Smooth muscle cell (in vitro differentiated cells): Measurements from ENCODE around the gene GLG1. TPM values are rescaled to one million over a fixed set of nuclear protein-coding genes. Genes with fewer than 3 reads are reported as not detected.
"Not testable (repeated sequence)": the region's sequence is repeated elsewhere in the genome, so short reads cannot be mapped to it uniquely, and the experiment has no call there.

Source experiments
- DNase-seq: peaks from one replicate; lab custom pipeline; 2025; ENCODE audit not compliant: unreplicated experiment; lab: John Stamatoyannopoulos, UW
- H2AFZ ChIP-seq: fragments of 200-600 bp; sonication (generic); 2 replicates; pipeline ENCODE4 v1.6.0; 2016; ENCODE audit warnings: antibody characterized with exemption, low read depth, mild to moderate bottlenecking
- H3F3A ChIP-seq: fragments of 200-600 bp; sonication (generic); 2 replicates; pipeline ENCODE4 v1.6.0; 2017; ENCODE audit warnings: antibody characterized with exemption, low read depth
- H3K27ac ChIP-seq: fragments of 200-600 bp; sonication (generic); 2 replicates; pipeline ENCODE4 v1.5.1; 2016; ENCODE audit warnings: low read depth, mild to moderate bottlenecking
- H3K27me3 ChIP-seq: fragments of 200-600 bp; sonication (generic); 2 replicates; pipeline ENCODE4 v1.6.1; 2016; ENCODE audit warnings: low read depth, mild to moderate bottlenecking
- H3K36me3 ChIP-seq: fragments of 200-600 bp; sonication (generic); 2 replicates; pipeline ENCODE4 v1.5.1; 2016; ENCODE audit warnings: low read depth
- H3K4me1 ChIP-seq: fragments of 200-600 bp; sonication (generic); 2 replicates; pipeline ENCODE4 v1.5.1; 2016; ENCODE audit warnings: low read depth
- H3K4me2 ChIP-seq: fragments of 200-600 bp; sonication (generic); 2 replicates; pipeline ENCODE4 v1.6.0; 2016; ENCODE audit warnings: mild to moderate bottlenecking
- H3K4me3 ChIP-seq: fragments of 200-600 bp; sonication (generic); 2 replicates; pipeline ENCODE4 v1.5.1; 2016; ENCODE audit warnings: mild to moderate bottlenecking
- H3K79me2 ChIP-seq: fragments of 200-600 bp; sonication (generic); 2 replicates; pipeline ENCODE4 v1.6.0; 2016; ENCODE audit warnings: low read depth, mild to moderate bottlenecking
- H3K9ac ChIP-seq: fragments of 200-600 bp; sonication (generic); 2 replicates; pipeline ENCODE4 v1.6.0; 2016; ENCODE audit warnings: low read depth
- H3K9me3 ChIP-seq: fragments of 200-600 bp; sonication (generic); replicated peaks from 2 replicates; pipeline ENCODE4 v1.5.1; 2016; ENCODE audit warnings: low read depth
- H4K20me1 ChIP-seq: fragments of 200-600 bp; sonication (generic); 2 replicates; pipeline ENCODE4 v1.6.0; 2016; ENCODE audit warnings: low read depth
- whole genome bisulfite sequencing: methylation state at CpG from one replicate; pipeline ENCODE4 v1.1.7; 2016; ENCODE audit warnings: low lambda C conversion rate; 5-methylcytosine and 5-hydroxymethylcytosine counted together
- polyA plus RNA-seq: library from polyadenylated mRNA; unstranded; fragments of >200 nt; fragmentation: Nextera tagmentation; extraction: Ambion mirVana; gene quantifications from 2 replicates; pipeline ENCODE4 v1.2.1, GENCODE V29; 2016
- total RNA-seq: library from RNA; depleted of rRNA; stranded (reverse); fragments of >200 nt; gene quantifications from 2 replicates; pipeline ENCODE4 v1.2.3, GENCODE V29; 2014

GLG1 gene
- total and polyA plus RNA-seq, 2 experiments from 2014 or later, result 131 to 140 TPM

DNA sequence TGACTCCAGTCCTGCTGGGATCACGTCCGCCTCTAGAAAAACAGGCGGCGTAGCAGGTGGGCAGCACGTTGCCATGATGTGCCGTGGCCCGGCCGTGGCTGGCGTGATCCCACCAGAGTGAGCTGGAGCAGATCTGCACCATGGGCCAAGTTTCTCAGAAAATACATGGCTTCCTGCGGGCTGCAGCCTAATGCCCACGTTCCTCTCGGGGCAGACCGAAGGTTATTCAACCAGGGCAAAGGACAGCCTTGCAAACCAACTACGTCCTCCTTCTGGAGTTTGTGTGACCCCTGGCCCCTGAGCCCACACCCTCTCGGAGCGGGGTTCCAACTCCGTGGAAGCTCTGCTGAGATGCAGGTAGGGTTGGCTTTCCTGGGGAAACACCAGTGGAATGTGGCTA lies 184.8 kb downstream of the GLG1 start:
- H2AFZ ChIP-seq, H3K4me1 ChIP-seq, H3K79me2 ChIP-seq, H3K9me3 ChIP-seq, H3K4me3 ChIP-seq, H4K20me1 ChIP-seq, H3K9ac ChIP-seq, H3F3A ChIP-seq, H3K27ac ChIP-seq, DNase-seq, H3K27me3 ChIP-seq, H3K36me3 ChIP-seq, H3K4me2 ChIP-seq: not testable (repeated sequence)
- 98% methylated on average over 8 of the region's 17 CpGs for WGBS

GRCh38 chr16:74421482-74421785 lies 185.5 kb downstream of the GLG1 start:
- not testable (repeated sequence) for H3K27me3 ChIP-seq, H3F3A ChIP-seq, H3K27ac ChIP-seq, H3K9me3 ChIP-seq, H2AFZ ChIP-seq, H3K79me2 ChIP-seq, H3K36me3 ChIP-seq, H3K4me2 ChIP-seq, DNase-seq, H3K4me1 ChIP-seq, H3K4me3 ChIP-seq, H3K9ac ChIP-seq, H4K20me1 ChIP-seq
- WGBS, result 88% methylated on average over 7 of the region's 16 CpGs

DNA sequence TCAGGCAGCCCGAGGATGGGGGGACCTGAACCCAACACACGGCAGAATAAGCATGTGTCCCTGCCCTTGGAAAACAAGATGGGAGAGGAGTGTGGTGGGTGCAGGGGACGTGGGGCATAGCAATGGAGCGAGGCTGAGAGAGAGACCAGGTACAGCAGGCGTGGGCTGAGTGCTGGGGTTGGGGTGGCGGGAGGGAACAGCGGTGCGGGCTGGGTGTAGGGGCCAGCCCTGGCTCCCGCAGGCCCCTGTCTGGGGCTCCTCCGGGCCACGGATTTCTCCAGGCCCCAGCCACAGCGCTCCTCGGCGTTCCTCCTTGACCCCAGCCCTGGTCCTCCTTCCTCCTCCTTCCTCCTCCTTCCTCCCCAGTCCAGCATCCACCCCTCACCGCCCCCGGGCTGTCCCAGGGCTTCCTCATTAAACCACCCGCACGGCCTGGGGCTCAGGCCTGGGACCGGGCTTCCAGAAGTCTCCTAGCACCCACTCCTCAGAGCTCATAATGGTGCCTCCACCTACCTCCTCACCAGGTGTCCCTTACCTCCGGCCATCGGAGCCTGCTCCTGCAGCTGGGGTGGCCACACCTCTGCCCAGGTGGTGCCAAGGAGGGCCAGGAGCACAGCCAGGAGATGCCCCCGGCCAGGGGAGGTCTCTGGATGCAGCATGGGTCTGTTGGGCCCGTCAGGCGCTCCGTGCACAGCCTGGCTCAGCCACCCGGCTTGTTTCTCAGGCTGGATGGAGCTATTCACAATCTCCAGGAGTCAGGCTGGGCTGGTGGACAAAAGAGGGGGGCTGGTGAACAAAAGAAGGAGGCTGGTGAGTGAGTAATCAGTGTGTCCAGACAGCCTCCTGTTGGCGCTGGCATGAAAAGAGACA lies 186.1 kb downstream of the GLG1 start, which contains the start of gene CLEC18B:
TSS of gene CLEC18B (minus strand) at position 867 of the 870 bp plus-strand sequence. CDS start at position 659, 208 bp downstream.
- H3K9me3 ChIP-seq, H3K4me1 ChIP-seq, H3F3A ChIP-seq, H3K4me2 ChIP-seq, DNase-seq, H3K79me2 ChIP-seq, H3K27ac ChIP-seq, H3K36me3 ChIP-seq, H3K4me3 ChIP-seq, H3K27me3 ChIP-seq, H3K9ac ChIP-seq, H4K20me1 ChIP-seq, H2AFZ ChIP-seq: not testable (repeated sequence)
- 79% methylated on average over 7 of the region's 27 CpGs for WGBS

DNA sequence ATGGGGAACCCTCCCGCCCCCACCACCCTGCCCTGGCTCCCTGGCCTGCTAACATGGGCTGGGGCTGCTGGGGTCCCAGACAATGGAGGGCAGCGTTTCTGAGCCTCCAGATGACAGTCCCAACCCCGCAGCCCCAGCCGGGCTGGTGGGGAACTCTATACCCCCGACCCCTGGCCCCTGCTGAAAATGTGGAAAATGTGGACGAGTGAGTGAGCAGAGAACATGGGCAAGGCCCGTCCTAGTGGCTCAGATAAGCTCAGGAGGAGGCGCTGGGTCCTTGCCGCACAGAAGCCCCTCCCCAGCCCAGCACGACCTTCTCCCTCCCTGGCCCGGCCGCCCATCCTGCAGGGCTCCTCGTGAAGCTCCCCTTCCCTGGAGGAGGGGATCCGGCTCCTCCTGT lies 187.1 kb downstream of the GLG1 start:
- DNase-seq, H3K9me3 ChIP-seq, H3F3A ChIP-seq, H3K4me2 ChIP-seq, H3K4me1 ChIP-seq, H3K4me3 ChIP-seq, H3K9ac ChIP-seq, H3K79me2 ChIP-seq, H3K27me3 ChIP-seq, H3K36me3 ChIP-seq, H3K27ac ChIP-seq, H2AFZ ChIP-seq, H4K20me1 ChIP-seq: not testable (repeated sequence)
- WGBS, result 57% methylated on average over 5 of the region's 14 CpGs

DNA sequence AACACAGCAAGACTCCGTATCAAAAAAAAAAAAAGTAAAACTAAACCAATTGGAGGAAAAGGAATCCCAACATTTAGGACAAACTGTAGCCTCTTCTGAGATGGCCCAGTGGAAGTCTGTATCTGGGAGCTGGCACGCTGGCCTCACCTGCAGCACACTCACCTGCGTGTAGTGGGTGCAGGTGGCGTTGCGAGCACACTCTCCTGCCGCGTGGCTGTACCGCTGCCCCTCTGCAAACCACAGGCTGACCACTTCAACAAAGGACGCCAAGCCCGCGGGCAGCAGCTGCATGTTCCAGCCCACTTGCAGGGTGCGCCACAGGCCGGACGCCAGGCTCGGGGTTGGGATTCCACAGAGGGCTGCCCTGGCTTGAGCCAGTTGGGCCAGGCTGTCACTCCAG lies 189.0 kb downstream of the GLG1 start:
- H3K36me3 ChIP-seq, H2AFZ ChIP-seq, H3K4me2 ChIP-seq, H3K9me3 ChIP-seq, H3F3A ChIP-seq, H3K79me2 ChIP-seq, H3K4me3 ChIP-seq, H3K27me3 ChIP-seq, H3K4me1 ChIP-seq, DNase-seq, H3K9ac ChIP-seq, H3K27ac ChIP-seq, H4K20me1 ChIP-seq: not testable (repeated sequence)
- WGBS, result 93% methylated on average over 8 of the region's 15 CpGs

DNA sequence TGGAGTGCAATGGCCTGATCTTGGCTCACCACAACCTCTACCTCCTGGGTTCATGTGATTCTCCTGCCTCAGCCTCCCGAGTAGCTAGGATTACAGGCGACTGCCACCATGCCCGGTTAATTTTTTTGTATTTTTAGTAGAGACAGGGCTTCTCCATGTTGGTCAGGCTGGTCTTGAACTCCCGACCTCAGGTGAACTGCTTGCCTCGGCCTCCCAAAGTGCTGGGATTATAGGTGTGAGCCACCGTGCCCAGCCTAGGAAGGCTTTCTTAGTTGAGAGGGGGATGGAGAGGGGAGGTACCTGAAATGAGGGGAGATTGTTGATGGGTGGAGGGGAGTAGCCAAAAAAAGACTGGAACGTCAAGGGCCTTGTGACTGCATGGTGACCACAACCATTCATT lies 193.0 kb downstream of the GLG1 start:
- H3K9ac ChIP-seq, H3K36me3 ChIP-seq, H3K4me1 ChIP-seq, H4K20me1 ChIP-seq, H3K27ac ChIP-seq, H3F3A ChIP-seq, H3K9me3 ChIP-seq, H3K27me3 ChIP-seq, H3K4me3 ChIP-seq, DNase-seq, H2AFZ ChIP-seq, H3K79me2 ChIP-seq, H3K4me2 ChIP-seq: not testable (repeated sequence)
- WGBS, result 89% methylated on average over 7 of the region's 7 CpGs

- not testable (repeated sequence) for DNase-seq, H3K4me3 ChIP-seq, H3K79me2 ChIP-seq, H3K4me2 ChIP-seq, H3K9ac ChIP-seq, H3K9me3 ChIP-seq, H3K27me3 ChIP-seq, H3F3A ChIP-seq, H3K27ac ChIP-seq, H3K4me1 ChIP-seq, H3K36me3 ChIP-seq, H4K20me1 ChIP-seq, H2AFZ ChIP-seq
- WGBS, result 88% methylated on average over 9 of the region's 9 CpGs
Measured at GRCh38 chr16:74413485-74413884, 193.4 kb downstream of the GLG1 start.

- H3K27me3 ChIP-seq, H3K4me1 ChIP-seq, H3F3A ChIP-seq, H2AFZ ChIP-seq, H3K9ac ChIP-seq, H4K20me1 ChIP-seq, H3K4me2 ChIP-seq, H3K4me3 ChIP-seq, DNase-seq, H3K27ac ChIP-seq, H3K36me3 ChIP-seq, H3K79me2 ChIP-seq, H3K9me3 ChIP-seq: not testable (repeated sequence)
- 88% methylated on average over 9 of the region's 10 CpGs for WGBS
Measured at GRCh38 chr16:74412775-74413390, 194.0 kb downstream of the GLG1 start.
